SK-N-SH treated with all-trans-retinoic acid at 6 μM for 48 hours (cell line): ENCODE measurements around the gene CSNK2A2.

ENCODE experiments used
- ATAC-seq: fragments of 200-7000 bp; cut with Tn5 transposase; 3 replicates; pipeline ENCODE4 v1.9.1; 2020; ENCODE audit warnings: mild to moderate bottlenecking, moderate library complexity
- ARNTL ChIP-seq: fragments of 450-650 bp; formaldehyde crosslinking; IDR thresholded peaks from 2 replicates; pipeline ENCODE4 v1.5.0; 2020; ENCODE audit warnings: low read depth, mild to moderate bottlenecking, moderate library complexity, borderline replicate concordance
- BACH2 ChIP-seq: fragments of 250-450 bp; sonication (Bioruptor Pico); IDR thresholded peaks from 2 replicates; pipeline ENCODE4 v1.9.0; 2021; ENCODE audit warnings: mild to moderate bottlenecking, borderline replicate concordance
- CREB5 ChIP-seq: fragments of 250-450 bp; sonication (Bioruptor Pico); IDR thresholded peaks from 2 replicates; pipeline ENCODE4 v1.5.1; 2020; ENCODE audit warnings: low read depth, mild to moderate bottlenecking, moderate library complexity
- CSDC2 ChIP-seq: fragments of 250-450 bp; sonication (Bioruptor Pico); IDR thresholded peaks from 2 replicates; pipeline ENCODE4 v1.5.0; 2020; ENCODE audit warnings: mild to moderate bottlenecking, moderate library complexity
- CSRNP3 ChIP-seq: fragments of 250-450 bp; sonication (Bioruptor Pico); IDR thresholded peaks from 2 replicates; pipeline ENCODE4 v1.5.1; 2021; ENCODE audit warnings: mild to moderate bottlenecking, moderate library complexity
- ESRRG ChIP-seq: fragments of 250-450 bp; sonication (Bioruptor Pico); IDR thresholded peaks from 2 replicates; pipeline ENCODE4 v1.6.1; 2021; ENCODE audit warnings: mild to moderate bottlenecking
- GLIS3 ChIP-seq: fragments of 250-450 bp; sonication (Bioruptor Pico); IDR thresholded peaks from 2 replicates; pipeline ENCODE4 v1.5.0; 2020; ENCODE audit warnings: mild to moderate bottlenecking, moderate library complexity
- ISL1 ChIP-seq: fragments of 250-450 bp; sonication (Bioruptor Pico); IDR thresholded peaks from 2 replicates; pipeline ENCODE4 v2.1.2; 2022; ENCODE audit warnings: mild to moderate bottlenecking, moderate library complexity
- OSR1 ChIP-seq: fragments of 250-450 bp; sonication (Bioruptor Pico); IDR thresholded peaks from 2 replicates; pipeline ENCODE4 v1.8.0; 2022; ENCODE audit warnings: moderate library complexity, mild to moderate bottlenecking, inconsistent platforms
- PPARA ChIP-seq: fragments of 250-450 bp; sonication (Bioruptor Pico); IDR thresholded peaks from 2 replicates; pipeline ENCODE4 v1.5.0; 2020; ENCODE audit warnings: mild to moderate bottlenecking, borderline replicate concordance
- RARB ChIP-seq: fragments of 250-450 bp; sonication (Bioruptor Pico); IDR thresholded peaks from 2 replicates; pipeline ENCODE4 v1.8.0; 2021; ENCODE audit warnings: mild to moderate bottlenecking, moderate library complexity
- SNAI2 ChIP-seq: fragments of 250-450 bp; sonication (Bioruptor Pico); IDR thresholded peaks from 2 replicates; pipeline ENCODE4 v1.5.0; 2020; ENCODE audit warnings: mild to moderate bottlenecking, moderate library complexity
- TCF4 ChIP-seq: fragments of 250-450 bp; sonication (Bioruptor Pico); IDR thresholded peaks from 2 replicates; pipeline ENCODE4 v1.8.0; 2021; ENCODE audit warnings: mild to moderate bottlenecking, moderate library complexity, borderline replicate concordance
- TOX ChIP-seq: fragments of 250-450 bp; sonication (Bioruptor Pico); IDR thresholded peaks from 2 replicates; pipeline ENCODE4 v1.8.0; 2021; ENCODE audit warnings: mild to moderate bottlenecking, moderate library complexity, borderline replicate concordance
- ZC3H10 ChIP-seq: fragments of 250-450 bp; sonication (Bioruptor Pico); IDR thresholded peaks from 2 replicates; pipeline ENCODE4 v1.5.1; 2021; ENCODE audit warnings: mild to moderate bottlenecking, moderate library complexity
- ZFP3 ChIP-seq: fragments of 250-450 bp; sonication (Bioruptor Pico); IDR thresholded peaks from 2 replicates; pipeline ENCODE4 v1.5.0; 2020; ENCODE audit warnings: mild to moderate bottlenecking, moderate library complexity
- ZNF565 ChIP-seq: fragments of 450-650 bp; formaldehyde crosslinking; conservative IDR thresholded peaks from 2 replicates; pipeline ENCODE4 v1.5.0; 2020; ENCODE audit warnings: low read depth, mild to moderate bottlenecking, moderate library complexity
- ZNF70 ChIP-seq: fragments of 450-650 bp; formaldehyde crosslinking; IDR thresholded peaks from 2 replicates; pipeline ENCODE4 v1.5.0; 2020; ENCODE audit warnings: mild to moderate bottlenecking, moderate library complexity
- ZNF8 ChIP-seq: fragments of 450-650 bp; formaldehyde crosslinking; IDR thresholded peaks from 2 replicates; pipeline ENCODE4 v1.5.0; 2020; ENCODE audit warnings: mild to moderate bottlenecking, moderate library complexity
- TF ChIP-seq, protein P1 (sequence below): fragments of 250-450 bp; sonication (Bioruptor Pico); IDR thresholded peaks from 2 replicates; pipeline ENCODE4 v1.8.0; 2021; ENCODE audit warnings: low read depth, mild to moderate bottlenecking, moderate library complexity, borderline replicate concordance

CSNK2A2 gene

DNA sequence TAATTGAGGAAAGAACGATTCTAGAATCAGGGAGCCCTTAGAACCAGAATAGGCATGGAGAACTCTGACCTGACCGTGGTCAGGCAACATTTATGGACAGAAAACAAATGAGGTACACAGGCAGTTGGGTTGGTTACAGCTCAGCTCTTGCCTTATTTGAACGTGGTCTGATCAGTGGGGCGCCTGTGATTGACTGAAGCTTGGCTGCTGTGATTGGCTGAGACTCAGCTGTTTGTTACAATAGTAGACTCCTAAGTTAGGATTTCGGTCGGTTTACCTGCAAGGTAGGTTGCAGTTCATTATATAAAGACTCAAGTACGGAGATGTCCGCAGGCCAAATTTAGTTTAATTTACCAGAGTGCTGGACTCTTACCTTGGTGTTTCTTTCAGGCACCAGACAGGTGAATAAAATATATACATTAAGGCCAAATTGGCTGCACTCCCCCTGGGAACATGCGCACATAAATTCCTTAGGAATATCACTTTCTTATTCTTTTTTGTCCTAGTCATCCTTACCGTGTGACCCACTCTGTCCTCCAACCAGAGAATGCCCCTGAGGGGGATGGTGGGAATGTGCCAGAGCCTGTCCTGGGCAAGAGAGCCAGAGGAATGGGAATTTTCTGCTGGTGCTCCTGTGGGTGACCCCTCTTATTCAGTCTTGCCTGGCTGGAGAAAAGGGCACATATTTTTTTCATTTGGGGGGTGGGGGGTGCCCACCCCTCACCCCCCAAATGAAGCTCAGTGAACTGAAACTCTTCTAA lies 7.5 kb upstream of the CSNK2A2 start (continued):
- TF ChIP-seq OSR1 (CRISPR knock-in tag) (no peak), ZC3H10 (no peak), ZNF565 (CRISPR knock-in tag) (no peak), TOX (CRISPR knock-in tag) (no peak)

DNA sequence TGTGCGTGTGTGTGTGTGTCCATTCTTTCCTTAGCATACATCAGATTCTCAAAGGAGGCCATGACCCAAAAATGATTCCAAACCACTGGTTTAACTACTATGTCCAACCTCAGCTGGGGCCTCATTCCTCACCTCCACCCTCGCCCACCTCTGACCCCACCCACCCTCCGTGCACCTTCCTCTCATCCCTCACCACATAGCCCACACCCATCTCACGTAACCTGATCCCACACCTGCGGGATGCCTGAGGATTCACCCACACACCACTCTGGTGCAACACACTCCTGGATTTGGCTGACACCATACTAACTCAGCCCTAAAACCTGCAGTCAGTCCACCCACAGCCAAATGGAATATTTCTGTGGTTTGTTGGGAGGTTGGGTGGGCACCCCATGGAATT lies 3.3 kb upstream of the CSNK2A2 start:
- no peak for TF ChIP-seq ISL1 (CRISPR knock-in tag)
- TF ChIP-seq CSRNP3 (CRISPR knock-in tag): no peak
- TF ChIP-seq GLIS3: no peak
- TF ChIP-seq ESRRG (CRISPR knock-in tag): no peak
- no peak for TF ChIP-seq CSDC2
- TF ChIP-seq, protein P1, sequence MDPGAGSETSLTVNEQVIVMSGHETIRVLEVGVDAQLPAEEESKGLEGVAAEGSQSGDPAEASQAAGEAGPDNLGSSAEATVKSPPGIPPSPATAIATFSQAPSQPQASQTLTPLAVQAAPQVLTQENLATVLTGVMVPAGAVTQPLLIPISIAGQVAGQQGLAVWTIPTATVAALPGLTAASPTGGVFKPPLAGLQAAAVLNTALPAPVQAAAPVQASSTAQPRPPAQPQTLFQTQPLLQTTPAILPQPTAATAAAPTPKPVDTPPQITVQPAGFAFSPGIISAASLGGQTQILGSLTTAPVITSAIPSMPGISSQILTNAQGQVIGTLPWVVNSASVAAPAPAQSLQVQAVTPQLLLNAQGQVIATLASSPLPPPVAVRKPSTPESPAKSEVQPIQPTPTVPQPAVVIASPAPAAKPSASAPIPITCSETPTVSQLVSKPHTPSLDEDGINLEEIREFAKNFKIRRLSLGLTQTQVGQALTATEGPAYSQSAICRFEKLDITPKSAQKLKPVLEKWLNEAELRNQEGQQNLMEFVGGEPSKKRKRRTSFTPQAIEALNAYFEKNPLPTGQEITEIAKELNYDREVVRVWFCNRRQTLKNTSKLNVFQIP: no peak
- no peak for TF ChIP-seq RARB
- TF ChIP-seq CREB5 (CRISPR knock-in tag): no peak
- no peak for TF ChIP-seq ZFP3 (CRISPR knock-in tag)
- no peak for TF ChIP-seq SNAI2 (CRISPR knock-in tag)
- no peak for TF ChIP-seq PPARA (CRISPR knock-in tag)
- no peak for TF ChIP-seq ZNF565 (CRISPR knock-in tag)
- no peak for TF ChIP-seq ZNF70 (CRISPR knock-in tag)
- no peak for TF ChIP-seq OSR1 (CRISPR knock-in tag)
- no peak for TF ChIP-seq TCF4 (CRISPR knock-in tag)
- no peak for ATAC-seq

DNA sequence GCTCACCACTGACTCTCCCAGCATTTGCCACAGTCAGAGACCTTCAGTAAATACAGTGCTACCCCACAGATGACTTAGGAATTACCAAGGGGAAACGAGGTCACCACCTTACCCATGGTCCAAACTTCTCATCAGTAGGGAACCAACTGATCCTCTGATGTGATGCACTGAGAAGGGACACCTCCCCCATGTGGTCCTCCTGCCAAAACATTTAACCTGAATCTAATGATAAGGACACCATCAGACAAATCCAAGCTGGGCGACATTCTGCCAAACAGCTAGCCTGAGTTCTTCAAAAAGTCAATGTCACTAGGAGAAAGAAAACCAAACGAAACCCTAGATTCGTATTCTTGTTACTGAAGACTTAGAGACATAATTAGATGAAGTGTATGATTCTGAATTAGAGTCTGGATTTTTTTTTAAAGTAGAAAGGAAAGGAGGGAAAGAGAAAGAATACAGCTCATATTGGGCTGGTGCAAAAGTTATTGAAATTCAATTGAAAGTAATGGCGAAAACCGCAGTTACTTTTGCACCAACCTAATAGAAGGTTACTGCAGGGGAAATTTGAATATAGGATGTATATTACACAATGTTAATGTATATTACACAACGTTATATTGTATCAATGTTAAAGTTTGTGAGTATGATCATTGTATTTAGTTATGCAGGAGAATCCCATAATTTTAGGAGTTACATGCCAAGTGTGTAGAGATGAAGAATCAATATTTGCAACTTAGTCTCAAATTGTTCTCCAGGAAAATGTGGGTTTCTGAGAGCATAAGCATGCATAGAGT lies 2.3 kb upstream of the CSNK2A2 start:
- ATAC-seq: no peak
- no peak for TF ChIP-seq ARNTL (CRISPR knock-in tag)
- TF ChIP-seq BACH2 (CRISPR knock-in tag): no peak
- no peak for TF ChIP-seq ZNF8 (CRISPR knock-in tag)
- no peak for TF ChIP-seq ZNF565 (CRISPR knock-in tag)
- TF ChIP-seq, protein P1: no peak
- TF ChIP-seq CREB5 (CRISPR knock-in tag): no peak
